Activated T-helper 9 cell treated with anti-CD3 and anti-CD28 coated beads, Interleukin-2, amount 50 U/mL, for 16 hours (primary cell): Measurements from ENCODE around the gene RHOU.

Source experiments
- DNase-seq: peaks from one replicate; pipeline ENCODE4 v3.0.0-alpha.2; 2020; ENCODE audit warnings: low read depth

RHOU gene

DNA sequence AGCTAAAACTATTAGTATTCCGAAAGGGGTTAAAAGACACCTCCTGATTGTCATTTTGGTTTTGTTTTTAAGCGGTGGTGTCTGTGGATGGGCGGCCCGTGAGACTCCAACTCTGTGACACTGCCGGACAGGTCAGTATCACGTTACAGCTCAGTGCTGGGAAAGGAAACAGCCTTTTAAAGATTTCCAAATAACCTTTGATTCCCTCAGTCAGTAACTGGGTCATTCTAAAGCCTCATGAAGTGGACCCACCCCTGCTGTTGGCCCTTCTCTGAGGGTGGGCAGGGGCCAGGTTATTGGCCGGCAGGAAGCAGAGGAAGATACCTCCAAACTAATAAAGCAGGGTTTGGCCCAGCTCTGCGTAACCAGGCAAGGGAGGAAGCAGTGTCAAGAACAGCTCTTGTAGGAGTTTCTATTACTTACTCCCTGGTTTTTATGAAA is 2.3 kb downstream of the RHOU start:
- DNase-seq: no peak

DNA sequence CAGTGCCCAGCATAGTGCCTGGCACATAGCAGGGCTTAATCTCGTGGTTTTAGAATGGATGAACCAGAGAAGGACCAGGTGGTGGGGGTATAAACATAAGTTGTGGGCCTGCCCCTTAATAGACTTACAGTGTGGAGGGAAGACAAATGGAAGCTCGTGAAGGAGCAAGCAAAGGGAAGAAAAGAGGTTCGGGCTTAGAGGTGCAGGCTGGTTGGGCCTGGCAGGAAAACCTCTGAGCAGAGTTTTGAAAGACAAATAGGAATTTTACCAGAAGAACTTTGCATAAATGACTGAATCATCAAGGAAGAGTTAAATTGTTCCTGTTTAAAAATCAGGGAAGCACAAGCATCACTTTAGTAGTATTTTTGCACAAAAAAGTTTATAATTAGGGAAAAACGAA is 4.5 kb downstream of the RHOU start:
- no peak for DNase-seq

DNA sequence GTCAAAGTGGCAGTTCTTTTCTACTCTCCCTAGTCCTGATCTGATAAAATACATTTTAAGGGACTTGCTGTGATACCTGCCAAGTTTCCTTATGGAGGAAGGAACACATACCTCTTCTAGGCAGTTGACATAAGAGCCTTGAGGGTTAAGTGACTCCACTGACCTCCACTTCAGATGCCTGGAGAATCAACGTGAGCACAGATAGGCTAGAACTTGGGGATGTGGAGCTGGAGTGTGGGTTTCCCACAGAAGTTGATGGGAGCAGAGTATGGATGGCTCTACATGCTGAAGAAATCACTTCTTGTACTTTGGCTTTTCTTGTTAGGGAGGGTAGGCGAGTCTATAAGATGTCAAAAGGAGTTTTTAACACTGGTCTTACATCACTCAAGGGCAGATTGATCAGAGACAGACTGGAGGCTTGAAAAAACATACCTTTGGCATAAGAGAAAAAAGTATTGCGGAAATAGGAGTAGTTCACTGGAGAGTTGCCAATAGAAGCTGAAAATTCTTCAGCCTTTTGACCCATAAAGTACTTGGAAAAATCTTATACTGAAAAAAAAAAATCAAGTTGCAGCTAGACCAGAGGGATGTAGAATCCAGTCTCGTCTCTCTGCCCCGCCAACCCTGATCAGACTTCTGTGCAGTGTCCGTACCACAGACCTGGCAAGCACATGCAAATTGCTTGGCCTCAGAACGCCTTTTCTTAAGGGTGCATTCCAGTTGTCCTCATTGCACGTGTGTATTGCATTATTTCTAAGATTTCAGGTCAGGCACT is 5.5 kb downstream of the RHOU start:
- DNase-seq: no peak

DNA sequence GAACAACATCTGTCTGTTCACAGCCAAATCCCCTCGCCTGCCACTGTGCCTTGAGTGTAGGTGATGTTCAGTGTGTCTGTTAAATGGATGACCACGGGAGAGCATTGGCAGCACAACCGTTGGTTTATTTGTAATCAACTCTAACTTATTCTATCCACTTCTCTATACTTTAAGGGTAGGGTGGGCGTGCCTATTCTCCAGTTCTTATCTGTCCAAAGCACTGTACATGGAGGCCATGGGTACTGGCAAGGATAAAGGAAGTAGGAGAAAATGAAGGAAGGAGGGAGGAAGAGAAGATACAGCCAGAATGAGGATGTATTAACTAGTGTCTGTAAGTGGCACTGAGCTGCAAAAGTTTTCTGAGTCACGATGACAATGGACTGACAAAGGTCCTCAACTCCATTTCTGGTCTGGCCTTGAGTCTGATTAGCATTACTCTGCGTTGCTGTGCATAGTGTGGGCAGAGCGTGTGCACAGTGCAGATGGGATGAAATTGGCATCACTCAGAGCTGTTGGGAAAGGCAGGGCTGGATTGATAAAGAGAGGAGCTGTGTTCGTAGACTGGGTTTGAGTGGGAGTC is 7.1 kb downstream of the RHOU start:
- no peak for DNase-seq

DNA sequence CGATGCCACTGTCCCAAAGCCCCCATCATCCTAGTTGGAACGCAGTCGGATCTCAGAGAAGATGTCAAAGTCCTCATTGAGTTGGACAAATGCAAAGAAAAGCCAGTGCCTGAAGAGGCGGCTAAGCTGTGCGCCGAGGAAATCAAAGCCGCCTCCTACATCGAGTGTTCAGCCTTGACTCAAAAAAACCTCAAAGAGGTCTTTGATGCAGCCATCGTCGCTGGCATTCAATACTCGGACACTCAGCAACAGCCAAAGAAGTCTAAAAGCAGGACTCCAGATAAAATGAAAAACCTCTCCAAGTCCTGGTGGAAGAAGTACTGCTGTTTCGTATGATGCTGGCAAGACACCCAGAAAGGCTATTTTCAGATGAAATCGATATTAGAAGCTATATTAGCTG is 8.1 kb downstream of the RHOU start:
- no peak for DNase-seq

DNA sequence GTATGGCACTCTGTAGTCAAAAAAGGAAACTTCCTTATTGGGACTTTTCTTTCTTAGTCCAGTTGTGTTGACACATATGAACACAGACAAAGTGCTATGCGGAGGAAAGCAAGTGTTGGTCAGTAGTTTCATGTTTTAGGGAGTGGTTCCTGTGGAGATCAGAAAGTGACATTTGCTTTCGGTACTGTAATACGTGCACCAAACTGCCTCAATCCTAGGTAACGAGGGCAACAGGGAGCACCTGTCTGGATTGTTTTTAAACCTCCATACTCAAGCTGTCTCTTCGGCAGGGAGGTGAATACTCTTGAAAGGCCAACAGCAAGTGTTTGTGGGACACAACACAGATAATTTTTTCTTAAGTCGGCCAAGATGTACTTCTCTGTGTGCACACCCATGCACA is 9.1 kb downstream of the RHOU start:
- DNase-seq: no peak

DNA sequence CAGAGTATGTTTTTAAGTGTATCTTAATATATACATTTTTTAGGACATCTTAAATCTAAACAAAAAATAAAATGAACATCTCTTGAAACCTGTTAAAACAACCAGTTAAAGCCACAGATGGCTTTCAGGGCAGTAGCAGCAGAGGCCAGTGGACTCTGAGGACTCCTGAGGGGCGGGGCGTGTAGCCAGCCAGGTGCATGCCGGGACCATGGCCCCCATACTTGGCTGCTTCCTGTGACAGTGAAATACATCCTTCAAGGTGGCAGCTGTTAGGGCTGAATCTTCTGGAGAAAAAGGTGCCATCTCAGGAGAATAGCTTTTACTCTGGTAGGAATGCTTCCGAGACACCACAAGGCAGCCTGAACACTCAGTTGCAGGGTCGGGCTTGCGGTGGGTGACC is 9.6 kb downstream of the RHOU start:
- no peak for DNase-seq

DNA sequence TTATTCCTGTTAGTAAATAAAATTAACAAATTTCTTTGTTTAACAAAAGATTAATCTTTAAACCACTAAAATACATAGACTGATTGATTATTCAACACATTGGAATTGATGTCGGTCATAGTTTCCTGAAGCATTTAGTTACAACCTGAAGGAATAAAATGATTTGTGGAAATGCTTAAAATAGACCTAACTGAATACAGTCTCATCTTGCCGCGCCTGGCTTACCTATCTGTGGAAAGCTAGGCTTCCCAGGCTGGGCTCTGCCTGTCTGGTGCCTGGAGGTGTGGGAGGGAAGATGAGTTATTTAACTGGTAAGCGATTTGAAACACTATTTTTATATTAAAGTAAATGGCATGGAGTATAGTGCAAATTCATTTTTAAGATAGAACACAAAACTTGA is 10.2 kb downstream of the RHOU start:
- no peak for DNase-seq

DNA sequence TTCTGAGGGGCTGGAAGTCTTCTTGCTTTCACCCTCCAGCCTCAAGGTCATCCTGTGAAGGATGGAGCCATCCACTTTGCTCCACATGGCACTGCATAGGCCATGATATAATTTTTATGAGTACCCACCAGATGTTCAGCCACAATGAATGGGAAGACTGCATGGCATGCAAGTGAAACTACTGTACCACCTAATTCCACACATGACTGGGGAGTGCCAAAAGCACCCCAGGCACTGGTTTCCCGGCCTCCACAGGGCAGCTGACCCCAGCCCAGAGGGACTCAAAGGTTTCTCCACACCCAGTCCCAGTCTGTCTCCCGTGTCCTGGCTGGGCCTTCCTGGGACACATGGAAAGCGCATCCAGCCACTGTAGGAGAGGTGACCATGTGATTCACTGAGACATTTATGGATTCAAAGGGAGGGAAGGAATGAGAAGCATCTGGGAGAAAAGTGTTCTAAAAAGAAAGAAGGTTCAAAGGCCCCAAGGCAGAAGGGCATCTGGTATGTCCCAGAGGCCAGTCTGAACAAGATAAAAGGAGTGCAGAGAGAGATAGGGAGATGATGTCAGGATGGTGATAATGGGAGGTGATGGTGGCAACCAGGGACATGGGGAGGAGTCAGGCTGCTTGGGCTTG is 12.1 kb downstream of the RHOU start:
- DNase-seq: no peak

DNA sequence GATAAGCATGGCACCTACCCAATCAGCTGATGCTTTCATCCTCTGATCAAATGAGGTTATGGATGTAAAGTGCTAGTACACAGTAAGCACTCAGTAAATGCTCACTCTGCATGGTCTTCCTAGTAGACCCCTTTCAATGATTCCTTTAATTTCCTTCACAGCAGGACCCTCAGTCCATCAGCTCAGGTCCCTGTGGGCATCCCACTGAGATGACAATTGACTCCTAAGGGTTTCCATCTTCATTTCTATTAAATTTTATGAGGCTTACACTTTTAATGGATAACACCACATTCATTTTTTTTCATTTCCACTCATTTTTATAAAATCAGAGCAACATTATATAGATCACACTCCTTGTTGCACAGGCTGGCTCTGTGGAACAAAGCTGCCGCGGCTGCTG is 12.8 kb downstream of the RHOU start:
- no peak for DNase-seq

DNA sequence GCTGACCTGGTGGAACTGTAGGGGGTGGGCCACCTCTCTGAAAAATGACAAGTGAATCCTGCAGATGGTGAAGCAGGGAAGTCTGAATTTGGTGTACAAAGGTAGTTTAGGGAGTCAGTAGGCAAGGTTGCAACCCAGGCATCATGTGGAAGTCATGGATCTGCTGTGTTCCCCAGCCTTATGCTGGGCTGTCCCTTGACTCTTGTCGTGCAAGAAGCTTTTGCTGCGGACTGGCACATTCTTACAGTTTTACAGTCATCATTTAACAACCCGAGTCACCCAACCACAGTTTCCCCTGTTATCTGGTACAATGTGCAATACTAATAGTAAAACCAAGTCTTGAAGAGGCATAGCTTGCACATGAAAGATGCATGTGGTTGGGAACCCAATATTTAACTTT is 13.2 kb downstream of the RHOU start:
- no peak for DNase-seq

DNA sequence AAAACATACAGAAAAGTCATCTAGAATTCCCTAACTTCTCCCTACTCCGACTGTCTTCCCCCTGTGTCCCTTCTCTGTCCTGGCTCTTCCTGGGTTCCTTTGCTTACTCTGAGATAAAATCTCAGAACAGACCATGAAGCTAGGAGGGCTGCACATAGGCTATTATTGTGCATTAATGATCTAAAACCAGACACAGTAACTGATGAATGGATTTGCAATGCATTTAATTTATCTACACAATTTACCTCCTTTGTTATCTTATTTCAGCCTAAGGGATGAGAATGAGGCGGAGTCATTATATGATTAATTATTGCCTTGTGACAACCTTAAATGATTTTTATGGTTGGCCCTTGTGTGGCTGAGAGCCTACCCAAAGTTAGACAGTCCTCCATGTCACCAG is 14.5 kb downstream of the RHOU start:
- no peak for DNase-seq

DNA sequence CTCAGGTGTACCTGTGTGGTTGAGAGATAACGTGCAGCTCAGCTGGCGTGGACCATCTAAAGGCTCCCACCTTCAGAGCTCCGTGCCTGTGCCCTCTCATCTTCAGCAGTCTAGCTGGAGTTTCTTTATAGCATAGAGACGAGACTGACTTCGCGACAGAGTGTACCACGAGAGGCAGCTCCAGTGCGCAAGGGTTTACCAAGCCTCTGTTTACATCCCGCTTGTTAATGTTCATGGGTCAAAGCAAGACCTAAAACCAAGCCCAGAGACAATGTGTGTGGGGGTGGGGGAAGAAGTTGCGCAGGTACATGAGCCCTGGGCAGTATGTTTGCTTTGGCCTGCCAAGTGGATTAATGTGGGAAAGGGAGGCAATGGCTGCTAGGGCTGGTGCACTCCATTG is 15.6 kb downstream of the RHOU start:
- DNase-seq: no peak

DNA sequence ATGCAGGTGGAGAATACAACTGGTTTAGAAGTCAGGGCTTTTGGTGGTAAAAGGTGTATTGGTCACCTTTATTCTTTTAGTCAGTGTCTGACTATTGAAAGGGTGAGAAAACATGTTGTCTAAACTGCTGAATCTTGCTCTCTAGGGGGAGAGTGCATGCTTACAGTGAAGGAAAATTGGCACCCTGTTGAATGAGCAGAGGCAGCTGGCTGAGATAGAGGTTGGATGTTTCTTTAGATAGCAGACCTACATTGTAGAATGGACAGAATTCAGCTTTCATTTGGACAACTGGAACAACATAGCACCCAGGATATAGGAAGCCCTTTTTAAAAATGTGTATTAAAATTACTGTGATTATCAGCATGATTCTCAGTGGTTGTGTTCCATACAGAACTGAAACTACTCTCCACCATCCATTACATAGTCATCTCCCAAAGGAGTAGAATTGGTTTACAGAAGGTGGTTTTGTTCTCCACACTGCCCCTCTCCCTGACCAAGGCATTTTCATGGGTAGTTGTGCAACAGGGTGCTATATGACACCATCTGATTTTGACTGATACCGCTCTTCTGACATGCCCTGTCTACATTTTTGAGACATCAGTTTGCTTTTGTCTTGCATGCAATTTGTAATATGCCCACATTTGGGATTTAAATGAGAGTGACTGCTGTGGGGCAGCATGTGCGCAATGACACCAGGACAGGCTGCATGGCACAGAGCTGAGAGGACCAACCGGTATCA is 16.2 kb downstream of the RHOU start:
- no peak for DNase-seq

DNA sequence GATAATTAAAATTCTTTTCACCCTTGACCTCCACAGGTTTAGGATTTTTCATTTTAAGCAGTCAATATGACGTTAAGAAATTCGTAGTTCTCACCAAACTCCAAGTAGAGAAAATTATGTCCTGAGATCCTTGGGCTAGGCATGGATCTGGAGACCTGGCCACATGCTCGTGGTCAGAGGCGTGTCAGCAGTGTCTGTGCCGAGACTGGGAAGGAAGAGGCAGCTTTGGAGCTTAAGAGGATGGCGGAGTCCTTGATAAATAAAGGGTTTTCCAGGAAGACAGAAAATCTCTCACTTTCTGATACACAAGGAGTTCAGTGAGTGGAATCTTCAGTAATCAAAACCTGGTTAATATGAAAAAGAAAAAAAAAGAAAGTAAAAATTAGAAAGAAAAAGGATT is 17.0 kb downstream of the RHOU start:
- DNase-seq: no peak

DNA sequence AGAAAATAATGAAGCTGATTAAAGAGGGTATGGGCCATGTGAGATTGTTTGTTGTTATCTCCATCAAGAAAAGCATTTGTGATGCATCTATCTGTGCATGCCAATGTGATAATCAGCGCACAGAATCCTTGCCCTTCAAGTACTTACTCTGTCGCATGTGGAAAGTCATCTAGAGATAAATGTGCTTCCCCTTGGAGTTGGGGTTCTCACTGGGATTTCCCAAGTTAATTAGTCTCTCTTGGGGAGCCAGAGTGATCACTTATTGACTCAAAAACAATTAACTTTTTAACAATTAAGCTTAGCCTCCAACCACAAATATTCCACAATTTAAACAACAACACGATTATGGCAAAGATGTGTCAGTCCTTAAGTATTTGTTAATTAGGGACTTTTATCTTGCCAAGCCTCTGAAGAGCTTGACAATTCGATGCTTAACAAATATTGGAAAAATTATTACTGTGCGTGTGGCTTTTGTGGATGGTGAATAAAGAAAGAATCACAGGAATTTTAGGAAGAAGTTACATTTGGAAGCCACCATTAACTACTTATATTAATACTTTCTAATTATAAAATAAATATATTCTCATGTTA is 17.5 kb downstream of the RHOU start:
- DNase-seq: no peak

DNA sequence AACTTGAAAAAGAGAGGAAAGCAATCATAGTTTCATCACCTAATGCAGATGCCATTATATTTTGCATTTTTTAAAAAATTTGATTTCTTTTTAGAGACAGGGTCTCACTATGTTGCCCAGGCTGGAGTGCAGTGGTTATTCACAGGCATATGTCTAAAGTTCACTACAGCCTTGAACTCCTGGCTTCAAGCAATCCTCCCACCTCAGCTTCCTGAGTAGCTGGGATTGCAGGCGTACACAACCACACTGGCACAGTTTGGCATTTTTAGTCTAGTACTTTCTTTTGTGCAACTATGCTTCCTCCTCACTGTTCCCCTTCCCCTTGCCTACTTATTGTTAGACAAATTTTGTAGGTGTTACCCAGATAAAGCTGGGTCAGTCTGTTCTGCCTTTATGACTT is 18.0 kb downstream of the RHOU start:
- no peak for DNase-seq

DNA sequence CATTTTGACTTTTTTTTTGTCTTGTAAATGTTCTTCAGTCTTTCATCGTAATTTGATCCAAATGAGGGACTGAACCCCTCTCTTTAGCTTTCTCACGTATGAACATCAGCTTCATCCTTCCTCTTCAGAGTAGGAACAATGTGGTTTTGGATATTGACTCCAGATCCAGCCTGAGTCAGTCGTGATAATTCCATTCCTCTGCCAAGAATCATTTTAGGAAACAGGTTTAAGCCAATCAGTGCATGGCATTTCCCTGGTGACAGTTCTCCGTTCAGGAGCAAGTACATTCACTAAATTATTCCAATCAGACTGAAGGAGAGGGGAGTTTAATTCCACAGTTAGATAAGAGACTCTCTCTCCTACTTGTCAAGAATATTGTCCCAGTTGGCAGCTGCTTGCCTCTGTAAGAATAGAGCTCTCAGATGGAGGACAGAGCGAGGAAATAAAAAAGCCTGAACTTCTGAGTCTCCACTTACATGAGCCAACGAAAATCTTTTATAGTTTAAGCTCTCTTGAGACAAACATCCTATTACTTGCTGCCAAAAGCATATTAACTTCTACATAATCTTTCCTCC is 18.6 kb downstream of the RHOU start:
- no peak for DNase-seq

DNA sequence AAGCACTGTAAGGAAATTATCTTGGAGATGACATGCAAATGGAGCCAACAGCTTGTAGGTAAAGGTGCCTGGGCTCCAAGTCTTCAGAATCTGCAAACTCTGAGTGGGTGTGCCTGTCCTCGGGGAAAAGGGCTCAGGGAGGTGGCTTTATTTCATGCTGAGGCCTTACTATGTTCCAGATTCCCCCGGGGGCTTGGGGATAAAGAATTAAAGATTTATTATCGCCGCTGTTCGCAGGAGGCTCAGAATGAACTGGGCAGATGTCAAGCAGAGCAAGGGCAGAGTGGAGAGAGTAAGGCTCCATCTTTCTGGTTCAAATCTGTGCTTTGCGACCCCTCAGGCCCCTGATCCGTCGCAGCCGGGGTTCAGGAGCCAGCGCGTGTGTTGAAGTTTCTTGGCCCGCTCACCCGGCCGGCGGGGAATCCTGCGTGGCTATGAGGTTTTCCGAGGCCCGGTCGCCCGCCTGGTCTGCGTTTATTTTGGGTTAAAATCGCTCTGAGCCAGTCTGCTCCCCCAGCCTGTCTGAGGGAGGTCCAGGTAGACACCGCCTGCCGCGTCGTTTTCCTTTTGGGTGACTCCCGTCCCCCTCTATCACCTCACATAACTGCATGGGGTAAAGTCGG is 19.5 kb downstream of the RHOU start:
- no peak for DNase-seq

DNA sequence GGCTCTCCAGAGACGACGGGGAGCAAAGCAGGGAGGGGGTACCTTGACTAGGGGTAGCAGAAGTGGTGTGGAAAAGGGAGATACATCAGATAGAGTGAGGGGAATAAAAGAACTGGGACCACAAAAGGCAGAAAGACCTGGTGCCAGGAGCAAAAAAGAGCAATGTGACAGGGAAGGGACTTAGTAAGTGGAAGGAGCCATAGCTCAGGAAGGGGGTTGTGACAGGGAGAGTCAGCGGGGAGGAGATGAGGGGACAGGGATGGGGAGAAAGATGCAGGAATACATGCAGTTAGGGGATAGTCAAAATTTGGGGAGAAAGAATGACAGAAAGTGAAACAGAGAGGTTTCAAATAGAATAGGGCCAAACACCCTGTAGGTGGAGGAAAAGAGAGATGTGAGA is 20.5 kb downstream of the RHOU start:
- DNase-seq: no peak

DNA sequence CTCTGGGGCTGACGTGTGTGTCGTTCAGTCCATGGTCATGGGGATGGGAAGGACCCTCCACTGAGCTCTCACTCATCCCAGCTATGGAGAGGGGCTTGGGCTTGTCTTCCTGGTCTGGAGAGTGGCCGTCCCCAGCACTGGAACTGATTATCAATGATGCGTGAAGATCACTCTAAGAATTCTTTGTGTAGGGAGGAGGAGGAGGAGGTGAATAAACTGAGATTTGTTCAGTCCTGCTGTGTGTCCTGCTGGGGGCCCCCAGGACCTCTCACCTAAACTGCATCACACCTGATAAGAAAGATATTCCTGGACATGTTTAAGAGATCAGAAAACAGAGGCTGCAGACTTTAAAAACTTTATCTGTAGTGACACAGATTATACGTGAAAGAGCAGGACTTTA is 21.2 kb downstream of the RHOU start:
- no peak for DNase-seq

DNA sequence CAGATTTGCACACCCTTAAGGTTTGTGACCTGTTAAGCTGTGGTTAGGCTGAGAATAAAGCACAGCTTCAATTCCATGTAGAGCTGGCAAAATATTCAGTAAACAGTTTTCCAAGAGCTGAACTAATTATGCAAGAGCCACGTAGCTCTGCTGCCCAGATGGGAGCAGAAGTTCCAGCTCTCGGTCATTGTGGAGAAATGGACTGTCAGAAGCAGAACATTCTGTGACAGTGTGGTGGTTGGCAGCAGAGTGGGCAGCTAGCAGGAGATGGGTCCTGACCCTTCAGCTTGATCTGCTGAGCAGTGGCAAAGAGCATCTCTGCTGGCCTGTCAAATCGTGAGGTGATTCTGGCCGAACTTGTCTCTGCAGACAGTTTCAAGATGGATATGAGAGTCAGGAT is 23.2 kb downstream of the RHOU start:
- no peak for DNase-seq
